GM18517 (cell line): ENCODE measurements around the gene CA6.
"Not testable (repeated sequence)": the region's sequence is repeated elsewhere in the genome, so short reads cannot be mapped to it uniquely, and the experiment has no call there.

Experiments
- ATAC-seq: cut with Tn5 transposase; IDR thresholded peaks from one replicate; pipeline ENCODE4 v1.9.1; 2021; ENCODE audit warnings: mild to moderate bottlenecking, moderate library complexity; ENCODE audit not compliant: unreplicated experiment

The CA6 gene

DNA sequence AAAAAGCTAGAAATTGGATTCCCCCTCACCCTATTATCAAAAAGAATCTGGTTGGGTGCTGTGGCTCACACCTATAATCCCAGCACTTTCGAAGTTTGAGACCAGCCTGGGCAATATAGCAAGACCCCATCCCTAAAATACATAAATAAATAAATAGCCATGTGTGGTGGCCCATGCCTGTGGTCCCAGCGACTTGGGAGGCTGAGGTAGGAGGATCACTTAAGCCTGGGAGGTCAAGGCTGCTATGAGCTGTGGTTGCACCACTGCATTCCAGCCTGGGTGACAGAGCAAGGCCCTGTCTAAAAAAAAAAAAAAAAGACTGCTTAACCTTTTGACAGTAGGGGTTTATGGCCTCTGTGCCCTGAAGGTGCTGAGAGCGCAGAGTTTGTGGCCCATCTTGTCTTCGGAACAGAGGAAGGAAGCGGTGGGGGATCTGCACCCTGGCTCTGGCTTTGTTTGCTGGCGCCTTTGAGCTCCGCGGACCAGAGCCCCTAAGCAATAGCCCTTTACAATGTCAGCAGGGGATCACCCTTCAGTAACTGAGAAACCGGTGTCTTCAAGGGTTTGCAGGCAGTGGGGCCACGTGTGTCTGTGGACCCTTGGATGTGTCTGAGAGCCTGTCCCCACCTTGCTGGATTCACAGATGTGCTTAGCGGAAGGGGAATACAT lies 58.5 kb downstream of the CA6 start:
- no peak for ATAC-seq

DNA sequence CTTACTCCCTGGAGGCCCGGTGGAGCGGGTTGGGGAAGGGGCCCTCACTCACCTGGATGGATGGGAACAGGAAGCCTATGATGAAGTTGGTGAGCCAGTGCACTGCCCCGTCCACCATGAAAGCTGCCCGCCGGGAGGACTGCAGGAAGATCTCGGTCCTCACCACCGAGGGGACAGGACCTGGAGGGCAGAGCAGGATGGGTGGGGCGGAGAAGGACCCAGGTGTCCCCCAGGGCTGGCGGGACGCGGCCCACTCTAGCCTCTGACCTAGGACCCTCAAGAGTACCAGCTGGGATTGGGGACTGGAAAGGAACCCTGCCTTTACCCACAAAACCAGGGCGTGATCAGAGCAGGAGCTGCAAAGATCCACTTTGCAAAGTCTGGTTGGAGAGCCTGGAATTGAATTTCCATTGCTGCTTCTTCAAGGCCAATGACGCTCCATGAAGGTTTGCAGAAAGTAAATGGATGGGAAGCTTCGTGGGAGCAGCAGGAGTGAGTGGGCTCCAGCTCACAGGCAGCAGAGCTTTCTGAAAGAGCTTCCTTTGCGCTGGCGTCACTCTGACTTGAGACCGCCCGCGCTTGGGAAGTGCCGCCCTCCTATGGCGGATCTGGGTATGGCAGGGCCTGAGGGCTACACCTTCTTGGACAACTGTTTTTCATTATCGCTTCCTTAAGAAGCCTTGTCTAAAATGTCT lies 59.2 kb downstream of the CA6 start:
- ATAC-seq: no peak

DNA sequence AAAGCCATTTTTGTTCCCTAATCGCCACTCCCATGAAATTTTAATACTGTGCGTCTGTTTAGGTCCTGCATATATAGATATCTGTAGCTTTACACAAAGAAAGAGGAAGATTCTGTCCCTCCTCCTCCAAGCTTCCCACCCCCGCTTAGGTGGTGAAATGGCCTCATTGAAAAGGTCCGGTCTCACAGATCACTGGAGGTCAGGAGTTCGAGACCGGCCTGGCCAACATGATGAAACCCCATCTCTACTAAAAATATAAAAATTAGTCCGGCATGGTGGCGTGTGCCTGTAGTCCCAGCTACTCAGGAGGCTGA lies 59.7 kb downstream of the CA6 start:
- ATAC-seq: no peak

DNA sequence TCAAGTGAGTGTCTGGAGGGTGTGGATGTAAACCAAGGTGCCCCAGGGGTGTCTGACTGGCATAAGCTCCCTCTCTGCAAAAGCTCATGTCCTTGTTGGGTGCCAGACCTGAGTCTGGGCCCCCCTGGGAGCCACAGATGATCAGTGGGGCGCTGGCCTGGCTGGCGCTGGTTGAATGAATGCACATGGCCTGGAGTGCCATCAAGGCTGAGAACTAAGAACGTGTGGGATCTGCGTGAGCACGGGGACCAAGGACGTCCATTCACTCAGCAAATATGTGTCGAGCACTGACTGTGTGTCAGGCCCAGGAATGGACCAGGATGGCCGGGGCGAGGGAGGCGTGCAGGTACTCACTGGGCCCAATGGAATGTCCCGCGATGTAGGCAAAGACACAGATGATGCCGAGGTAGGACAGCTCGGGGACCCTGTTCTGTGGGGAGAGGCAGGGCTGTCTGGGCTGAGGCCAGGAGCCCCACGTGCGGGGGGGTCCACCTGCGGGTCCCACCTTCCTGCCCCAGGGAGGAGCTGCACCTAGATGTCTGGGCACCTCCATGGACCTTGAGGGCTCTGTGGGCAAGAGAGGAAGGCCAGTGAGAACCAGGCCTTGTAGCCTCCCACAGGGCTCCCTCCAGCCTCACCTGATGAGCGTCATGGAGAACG lies 61.4 kb downstream of the CA6 start:
- no peak for ATAC-seq

DNA sequence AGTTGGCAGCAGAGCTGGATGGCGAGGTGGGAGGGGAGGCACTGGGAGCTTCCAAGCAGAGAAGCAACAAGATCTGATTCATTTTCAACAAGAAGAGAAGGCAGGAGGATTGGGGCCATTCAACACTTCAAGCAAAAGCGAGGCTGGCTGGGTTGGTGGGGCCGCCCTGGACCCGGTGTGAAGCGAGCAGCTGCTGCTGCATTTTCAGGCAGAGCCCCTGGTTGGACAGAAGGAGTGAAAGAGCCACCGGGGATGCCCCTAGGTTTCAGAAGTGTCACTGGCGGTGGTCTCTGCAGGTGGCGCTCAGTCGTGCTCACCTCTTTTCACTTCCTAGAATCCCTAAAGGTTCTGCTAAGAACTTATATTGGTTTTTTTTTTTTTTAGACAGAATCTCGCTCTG lies 62.6 kb downstream of the CA6 start:
- no peak for ATAC-seq

DNA sequence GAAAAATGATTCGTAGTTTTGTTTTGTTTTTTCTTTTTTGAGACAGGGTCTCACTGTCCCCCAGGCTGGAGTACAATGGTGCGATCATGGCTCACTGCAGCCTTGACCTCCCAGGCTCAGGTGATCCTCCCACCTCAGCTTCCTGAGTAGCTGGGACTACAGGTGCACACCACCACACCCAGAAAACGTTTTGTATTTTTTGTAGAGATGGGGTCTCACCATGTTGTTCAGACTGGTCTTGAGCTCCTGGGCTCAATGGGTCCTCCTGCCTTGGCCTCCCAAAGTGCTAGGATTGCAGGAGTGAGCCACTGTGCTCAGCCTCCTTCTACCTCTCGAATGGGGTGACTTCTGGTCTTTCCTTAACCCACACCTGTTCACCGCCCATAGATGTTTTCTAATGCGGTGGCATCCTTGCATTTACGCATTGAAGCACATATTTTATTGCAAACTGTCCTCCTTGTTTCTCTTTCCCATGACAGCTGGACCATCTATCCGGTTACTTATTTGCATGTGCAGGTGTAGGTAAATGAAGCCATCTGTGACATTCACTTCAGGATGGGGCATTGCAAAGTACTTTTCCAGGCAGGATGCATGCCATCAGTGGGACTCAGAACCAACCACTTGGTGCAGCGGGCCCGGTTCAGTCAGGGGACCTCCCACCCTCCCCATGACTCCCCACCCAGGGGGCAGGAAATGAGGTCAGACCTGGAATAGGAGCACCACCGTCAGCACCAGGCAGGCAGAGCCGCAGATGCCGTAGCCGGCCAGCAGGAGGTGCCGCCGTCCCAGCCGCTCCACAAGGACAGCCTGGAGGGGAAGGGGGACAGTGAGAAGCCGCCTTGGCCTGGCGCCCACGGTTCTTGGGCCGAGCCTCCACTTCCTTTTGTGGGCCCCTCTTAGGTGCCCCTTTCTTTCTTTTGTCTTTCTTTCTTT lies 64.0 kb downstream of the CA6 start:
- no peak for ATAC-seq

DNA sequence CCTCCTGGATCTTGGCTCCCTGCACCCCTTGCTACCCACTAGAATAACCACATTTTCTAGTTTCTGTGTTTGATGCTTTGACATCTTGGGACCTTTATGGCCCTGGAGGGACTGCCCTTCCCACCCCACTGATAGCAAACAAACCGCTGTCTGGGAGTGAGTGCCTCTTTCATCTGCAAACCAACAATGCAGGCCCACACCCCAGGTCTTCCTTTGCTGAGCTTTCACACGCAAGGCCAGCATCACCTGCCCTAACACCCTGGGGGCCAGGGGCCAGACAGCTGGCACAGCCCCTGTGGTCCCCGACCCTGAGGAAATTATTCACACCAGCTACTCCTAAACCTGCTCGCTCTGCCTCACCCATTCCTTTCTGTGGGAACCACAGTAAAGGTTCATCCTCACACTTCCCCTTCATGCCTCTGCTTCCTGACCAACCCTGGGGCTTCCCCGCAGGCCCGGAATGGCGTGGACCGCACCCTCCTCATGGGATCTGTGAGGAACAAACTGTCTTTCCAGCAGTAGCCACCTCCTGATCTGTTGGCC lies 65.2 kb downstream of the CA6 start:
- no peak for ATAC-seq

DNA sequence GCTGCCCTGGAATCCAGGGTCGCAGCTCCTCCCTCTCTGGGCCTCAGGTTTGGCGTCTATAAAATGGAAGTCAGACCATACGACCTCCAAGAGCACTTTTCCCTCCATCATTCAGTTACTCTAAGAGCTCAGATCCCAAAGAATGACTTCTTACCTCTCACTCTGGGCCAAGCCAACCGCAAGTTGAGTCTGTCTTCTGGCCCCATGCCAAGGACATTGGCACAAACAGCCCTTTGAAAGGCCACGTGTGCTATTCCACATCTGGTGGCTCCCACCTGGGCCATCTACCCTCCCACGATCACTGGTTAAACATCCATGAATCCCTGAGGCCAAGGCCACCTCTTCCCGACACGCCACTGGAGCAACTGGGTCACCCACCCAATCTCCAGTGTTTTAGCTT lies 68.2 kb downstream of the CA6 start:
- no peak for ATAC-seq

DNA sequence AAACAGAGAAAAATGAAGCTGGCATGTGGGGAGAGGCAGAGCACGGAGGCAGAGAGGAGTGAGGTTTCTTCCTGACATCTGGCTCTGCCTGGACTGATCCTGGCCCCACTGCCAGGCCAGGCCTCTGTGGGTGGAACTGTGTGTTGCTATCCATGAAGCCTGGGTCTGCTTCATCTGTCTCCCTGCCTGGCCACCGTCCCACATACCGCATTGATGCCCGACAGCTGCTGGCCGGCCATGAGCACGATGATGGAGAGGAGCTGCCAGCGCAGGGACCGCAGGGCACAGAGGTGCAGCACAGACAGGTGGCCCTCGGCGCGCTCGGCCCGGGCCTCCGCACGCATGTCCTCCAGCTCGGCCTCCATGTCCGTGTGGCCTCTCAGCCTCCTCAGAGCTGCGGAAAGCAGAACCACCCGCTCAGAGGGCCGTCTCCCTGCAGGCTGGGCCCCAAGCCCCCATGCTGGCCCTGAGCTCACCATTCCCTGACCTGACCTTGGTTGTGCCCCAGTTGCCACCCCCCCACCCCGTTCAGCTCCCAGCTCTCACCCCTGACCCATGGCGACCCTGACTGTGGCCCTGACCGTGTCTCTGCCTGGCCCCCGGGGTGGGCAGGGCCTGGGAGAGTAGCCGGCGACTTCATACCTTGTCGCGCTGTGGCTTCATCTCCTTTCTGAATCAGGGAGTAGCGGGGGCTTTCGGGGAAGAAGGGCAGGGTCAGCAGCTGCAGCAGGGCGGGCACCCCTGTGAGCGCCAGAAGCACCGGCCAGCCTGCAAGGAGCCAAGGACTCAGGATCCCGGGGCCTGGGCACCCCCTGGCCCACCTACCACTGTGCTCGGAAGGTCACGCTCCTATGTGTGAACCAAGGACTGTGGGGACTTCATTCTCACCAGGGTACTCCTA lies 69.1 kb downstream of the CA6 start:
- no peak for ATAC-seq

DNA sequence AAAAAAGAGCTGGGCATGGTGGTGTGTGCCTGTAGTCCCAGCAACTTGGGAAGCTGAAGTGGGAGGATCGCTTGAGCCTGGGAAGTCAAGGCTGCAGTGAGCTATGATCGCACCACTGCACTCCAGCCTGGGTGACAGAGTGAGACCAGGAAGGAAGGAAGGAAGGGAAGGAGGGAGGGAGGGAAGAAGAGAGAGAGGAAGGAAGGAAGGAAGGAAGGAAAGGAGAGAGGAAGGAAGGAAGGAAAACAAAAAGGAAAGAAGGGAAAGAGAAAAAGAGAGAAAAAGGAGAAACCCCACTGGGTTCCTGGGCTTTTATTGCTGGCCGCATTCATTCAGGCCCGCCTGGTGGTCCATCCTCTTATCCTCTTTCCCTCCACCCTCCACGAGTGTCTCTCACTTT lies 70.8 kb downstream of the CA6 start:
- no peak for ATAC-seq

DNA sequence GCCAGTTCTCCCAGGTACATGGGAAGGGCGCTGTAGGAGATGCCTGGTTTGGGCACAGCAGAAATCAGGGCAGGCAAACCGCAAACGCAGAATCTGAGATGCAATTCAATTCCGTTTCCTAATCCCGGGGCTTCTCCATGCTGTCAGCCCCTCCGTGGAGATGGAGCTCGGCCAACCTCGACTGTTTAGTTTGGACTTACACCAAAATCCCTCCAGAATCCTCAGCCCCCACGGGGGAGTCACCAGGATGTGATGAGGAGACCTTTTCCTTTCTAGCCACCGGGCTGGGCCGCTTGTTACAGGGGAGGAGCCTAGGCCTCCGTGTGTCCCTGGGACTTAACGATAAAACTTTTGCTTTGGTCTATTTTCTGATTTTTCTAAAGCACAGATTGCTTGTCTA lies 72.7 kb downstream of the CA6 start:
- no peak for ATAC-seq

DNA sequence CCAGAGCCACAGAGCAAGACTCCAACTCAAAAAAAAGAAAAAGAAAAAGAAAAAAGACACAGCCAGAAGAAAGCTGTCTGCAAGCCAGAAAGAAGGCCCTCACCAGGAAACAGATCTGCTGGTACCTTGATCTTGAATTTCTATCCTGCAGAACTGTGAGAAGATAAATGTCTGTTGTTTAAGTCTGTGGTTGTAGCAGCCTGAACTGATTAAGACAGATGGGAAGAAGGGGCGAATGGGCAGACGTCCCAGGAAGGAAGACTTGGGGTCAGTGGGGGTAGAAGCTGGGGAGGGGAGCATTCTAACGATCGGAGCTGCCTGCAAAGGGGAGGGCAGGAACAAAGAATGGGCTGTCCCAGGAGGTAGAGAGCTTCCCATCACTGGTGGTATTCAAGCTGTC lies 74.2 kb downstream of the CA6 start:
- no peak for ATAC-seq

DNA sequence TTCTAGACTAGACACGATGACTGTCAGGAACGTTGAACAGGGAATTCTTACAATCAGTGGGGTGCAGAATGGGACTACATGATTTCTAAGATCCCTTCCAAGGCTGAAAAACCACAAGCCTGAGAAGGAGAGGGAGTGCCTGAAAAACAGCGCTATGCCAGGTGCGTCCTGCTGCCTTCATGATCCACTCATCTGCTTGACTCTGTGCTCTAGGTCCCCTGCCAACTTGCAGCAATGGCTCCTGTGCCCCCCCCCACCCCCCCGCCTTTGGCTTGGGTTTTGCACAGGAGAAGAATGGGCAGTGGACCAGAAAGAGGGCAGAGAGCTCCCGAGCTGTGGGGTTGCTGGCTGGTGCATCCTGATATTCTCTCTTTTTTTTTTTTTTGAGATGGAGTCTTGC lies 74.6 kb downstream of the CA6 start:
- ATAC-seq: no peak

DNA sequence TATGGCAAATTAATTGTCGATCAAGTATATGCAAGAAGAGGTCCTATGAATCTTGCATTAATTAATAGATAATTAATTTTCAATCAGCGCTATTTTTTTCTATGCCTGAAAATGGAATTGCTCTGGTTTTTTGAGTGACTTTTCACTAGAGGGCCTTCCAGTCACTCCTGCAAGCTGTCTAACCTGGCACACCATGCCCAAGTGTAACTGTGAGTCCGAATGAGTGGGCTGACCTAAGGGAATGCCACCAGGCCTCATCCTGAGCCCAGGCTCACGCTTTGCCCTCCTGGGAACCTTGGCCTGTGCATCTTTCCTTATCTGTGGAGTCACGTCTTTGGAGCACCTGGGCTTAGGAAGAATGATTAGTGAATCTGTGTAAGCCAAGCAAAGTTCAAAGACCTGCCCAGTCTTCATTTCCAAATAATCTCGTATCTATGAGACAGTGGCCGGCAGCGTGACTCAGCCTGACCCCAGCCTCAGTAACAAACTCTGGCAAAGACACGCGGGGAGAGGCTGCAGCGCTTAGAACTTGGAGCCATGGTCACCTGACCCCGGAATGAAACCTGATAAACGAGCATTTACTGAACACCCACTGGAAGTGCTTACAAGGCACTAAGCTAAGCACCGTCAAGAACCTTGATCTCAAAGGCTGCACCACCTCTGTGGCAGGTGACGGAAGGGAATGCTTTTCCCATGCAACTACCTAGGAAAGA lies 76.5 kb downstream of the CA6 start:
- not testable (repeated sequence) for ATAC-seq

DNA sequence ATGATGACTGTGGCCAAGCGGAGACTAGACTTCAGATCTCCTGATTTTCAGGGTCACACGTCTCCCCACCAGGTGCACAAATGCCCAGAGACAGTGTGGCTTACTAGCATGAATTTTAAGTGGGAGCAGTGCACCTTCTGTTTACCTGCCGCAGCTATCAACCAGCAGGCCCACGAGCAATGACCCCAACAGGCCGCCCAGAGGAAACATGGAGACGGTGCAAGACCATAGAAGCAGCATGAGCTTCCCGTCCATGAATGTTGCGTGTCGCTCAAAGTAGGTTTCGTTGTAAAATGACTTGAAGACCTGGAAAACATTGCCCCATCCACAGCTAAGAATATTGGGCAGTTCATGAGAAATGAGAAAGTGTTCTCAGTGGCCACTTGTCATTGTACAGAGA lies 77.1 kb downstream of the CA6 start:
- ATAC-seq: no peak
